G401.6 (cell line): ENCODE measurements around the gene DDX23.
A peak's percentile ranks its signal among the peaks of the same experiment; 100 is the strongest.

Source experiments
- FAIRE-seq: peaks from 2 replicates; lab custom pipeline; 2012; peaks lifted over from hg19 to GRCh38; lab: Jason Lieb, UNC

The DDX23 gene

DNA sequence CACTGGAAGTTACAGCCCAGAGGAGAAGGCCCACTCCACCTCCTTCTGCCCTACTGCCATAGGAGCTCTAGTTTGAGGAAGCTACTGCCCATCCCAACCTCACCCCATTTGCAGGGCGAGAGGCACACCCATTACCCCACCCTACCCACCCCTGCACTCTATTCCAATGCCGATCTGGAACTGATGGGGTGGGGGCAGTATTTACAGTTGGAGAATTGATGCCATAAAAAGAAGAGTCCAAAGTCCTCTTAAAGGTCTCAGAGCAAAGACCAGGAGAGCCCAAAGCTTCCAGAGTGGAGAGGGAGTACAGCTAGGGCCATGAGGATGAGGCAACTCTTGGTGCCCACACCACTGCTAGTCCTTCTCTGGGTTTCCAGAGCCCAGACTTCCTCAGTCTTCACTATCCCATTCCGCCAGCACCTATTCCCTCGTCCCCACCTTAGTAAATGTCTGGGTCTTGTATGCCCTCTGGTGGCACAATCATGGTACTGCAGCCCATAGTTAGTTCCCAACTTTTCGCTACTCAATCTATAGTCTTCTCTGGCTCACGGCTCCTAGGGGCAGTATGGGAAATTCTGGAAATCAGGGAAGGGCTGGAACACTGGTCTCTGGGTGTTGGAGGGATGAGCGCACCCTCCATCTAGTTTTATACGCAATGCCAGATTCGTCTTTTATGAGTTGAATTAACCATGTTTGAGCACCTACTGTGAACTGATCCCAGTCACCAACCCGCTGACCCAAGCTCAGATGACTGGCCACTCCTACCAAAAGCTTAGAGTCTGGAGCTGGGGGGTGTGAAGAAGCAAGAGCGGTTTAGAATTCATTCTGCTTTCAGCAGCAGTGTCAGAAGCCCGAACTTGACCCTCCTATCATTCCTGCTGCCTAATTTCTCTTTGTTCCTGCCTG is 56.2 kb downstream of the DDX23 start:
- peak; percentile 94 for FAIRE-seq

DNA sequence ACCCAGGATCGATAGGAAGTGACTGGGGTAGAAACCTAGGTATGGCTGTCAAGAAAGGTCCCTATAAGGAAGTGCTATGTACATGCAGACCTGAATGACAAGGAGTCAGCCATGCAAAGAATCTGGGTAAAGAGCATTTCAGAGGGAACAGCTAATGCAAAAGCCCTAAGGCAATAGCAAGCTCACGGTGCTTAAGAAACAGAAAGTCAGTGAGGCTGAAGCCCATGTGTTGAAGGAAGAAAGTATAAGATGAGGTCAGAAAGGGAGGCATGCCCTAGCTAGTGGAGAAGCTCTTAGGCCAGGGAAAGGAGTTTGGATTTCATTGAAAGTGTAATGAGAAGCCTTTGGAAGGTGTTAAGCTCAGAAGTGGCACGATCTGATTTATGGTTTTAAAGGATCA is 57.1 kb downstream of the DDX23 start:
- no peak for FAIRE-seq

DNA sequence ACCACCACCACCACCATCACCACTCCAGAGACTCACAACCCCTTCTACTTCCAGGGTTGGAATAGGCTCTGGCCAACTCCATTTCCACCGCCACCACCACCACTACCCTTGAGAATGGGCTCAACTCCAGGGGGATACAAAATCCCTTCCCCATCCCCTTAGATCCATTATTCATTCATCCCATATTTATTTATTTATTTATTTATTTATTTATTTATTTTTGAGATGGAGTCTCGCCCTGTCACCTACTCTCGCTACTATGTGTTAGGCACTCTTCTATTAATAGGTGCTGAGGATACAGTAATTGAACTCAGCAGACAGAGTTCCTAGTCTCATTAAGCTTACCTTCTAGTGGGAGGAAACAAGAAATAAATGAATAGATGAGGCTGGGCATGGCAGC is 58.3 kb downstream of the DDX23 start:
- no peak for FAIRE-seq

DNA sequence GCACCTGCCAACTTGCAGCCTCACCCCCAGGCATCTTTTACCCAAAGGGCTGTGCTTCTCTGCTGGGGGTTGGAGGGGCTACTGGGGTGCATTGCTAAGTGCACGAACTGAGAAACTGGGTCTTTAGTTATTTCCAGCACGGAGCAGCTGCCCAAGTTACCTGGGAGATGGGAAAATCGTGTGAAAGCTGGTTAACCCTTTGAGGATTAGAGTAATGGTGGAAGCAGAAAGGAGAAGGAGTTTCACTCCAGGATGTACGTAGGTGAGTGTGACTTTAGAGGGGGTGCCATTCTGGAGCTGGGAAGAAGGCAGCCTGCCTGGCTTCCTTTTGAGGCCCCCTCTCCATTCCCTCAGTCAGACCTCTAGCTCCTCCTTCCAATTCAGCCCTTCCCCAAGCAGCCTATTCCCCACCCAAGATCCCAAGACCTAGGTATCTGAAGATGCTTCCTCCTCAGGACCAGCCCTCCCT is 62.1 kb downstream of the DDX23 start:
- no peak for FAIRE-seq

DNA sequence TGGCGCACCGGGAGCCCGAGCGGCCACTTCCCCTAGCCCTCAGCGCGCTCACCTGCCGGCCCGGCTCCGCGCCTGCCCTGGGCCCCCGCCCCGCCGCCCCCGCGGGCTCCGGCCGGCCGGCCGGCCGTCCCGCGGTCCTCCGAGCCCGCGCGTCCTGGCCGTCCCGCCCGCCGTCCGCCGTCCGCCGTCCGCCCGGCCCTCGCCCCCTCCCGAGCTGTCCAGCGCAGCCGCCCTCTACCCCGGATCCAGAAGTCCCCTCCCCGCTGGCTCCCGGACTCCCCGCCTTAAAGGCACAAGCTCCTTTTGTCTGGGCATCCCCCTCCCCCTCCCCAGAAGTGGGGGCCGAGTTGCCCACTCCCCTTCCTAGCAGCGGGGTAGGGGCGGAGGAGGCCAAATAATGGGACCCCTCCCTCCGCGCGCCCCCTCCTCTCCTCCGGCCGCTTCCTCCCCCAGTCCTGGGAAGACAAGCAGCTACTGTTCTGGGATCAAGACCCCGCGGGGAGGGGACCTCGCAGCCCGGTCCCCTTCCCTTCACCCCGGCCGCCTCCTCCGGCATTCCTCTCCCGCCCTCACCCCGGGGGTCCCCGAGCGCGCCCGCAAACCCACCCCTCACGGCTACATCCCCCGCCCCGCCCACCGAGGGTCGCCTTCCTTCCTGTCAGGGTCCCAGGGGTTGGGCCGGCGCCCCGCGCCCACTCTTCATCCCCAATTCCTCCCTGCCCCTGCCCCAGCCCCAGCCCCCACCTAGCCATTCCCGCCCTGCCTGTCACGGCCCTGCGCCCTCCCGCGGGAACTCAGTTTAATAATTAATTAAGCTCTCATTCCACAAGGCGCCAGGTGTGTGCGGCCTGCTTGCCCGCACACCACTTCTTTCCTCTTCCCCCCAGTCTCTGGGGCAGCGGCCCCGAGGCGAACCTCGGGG is 62.8 kb downstream of the DDX23 start, which contains the start of gene ADCY6:
ADCY6 (minus strand) TSS at position 236 of the 922 bp plus-strand sequence. CDS start 5,655 bp downstream, outside the sequence.
- FAIRE-seq: no peak

DNA sequence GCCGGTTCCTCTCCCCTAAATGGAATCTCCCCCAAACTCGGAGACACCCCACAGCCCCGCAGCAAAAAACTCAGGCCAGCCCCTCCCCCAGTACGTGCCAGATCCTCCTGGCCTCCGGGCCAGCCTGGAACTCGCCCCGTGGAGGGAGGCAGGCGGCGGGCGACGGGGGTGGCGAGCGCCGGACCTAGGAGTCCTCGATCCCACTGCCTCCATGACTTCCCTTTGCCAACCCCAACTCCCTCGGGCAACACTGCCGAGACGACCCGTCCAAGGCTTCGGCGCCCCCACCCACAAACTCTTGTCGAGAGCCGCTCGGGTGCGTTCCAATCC is 63.5 kb downstream of the DDX23 start:
- no peak for FAIRE-seq

DNA sequence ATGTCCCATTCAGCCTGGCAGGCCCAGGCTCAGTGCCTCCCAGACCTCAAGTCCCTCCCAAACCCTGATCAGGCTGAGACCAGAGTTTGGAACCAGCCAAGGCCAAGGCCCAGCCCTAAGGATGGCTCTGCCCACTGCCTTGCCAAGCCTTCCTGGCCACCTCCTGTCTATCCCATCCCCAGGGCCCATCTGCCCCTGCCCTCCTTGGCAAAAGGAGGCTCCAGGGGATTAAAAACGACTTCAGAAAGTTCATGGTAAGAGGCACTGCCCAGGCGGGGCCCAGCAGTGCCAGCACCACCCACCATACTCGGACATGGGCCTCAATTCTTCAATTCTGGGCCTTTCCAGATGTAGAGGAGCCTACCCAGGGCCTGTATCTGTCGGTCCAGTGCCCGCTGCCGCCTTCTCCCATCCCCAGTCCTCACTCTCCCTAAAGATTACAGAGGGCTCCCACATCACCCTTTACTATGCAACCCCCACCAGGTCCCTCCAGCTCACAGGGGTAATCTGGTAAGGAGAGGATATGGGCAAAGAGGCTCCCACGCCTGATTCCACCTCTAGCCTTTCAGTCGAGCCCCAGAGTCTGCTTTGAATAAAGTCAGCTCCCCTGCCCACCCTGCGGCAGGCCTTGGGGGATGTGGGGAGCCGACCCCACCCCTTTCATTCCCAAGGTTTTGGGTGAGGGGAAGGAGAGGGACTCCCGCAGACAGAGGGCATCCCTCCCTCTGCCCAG is 64.0 kb downstream of the DDX23 start:
- no peak for FAIRE-seq

DNA sequence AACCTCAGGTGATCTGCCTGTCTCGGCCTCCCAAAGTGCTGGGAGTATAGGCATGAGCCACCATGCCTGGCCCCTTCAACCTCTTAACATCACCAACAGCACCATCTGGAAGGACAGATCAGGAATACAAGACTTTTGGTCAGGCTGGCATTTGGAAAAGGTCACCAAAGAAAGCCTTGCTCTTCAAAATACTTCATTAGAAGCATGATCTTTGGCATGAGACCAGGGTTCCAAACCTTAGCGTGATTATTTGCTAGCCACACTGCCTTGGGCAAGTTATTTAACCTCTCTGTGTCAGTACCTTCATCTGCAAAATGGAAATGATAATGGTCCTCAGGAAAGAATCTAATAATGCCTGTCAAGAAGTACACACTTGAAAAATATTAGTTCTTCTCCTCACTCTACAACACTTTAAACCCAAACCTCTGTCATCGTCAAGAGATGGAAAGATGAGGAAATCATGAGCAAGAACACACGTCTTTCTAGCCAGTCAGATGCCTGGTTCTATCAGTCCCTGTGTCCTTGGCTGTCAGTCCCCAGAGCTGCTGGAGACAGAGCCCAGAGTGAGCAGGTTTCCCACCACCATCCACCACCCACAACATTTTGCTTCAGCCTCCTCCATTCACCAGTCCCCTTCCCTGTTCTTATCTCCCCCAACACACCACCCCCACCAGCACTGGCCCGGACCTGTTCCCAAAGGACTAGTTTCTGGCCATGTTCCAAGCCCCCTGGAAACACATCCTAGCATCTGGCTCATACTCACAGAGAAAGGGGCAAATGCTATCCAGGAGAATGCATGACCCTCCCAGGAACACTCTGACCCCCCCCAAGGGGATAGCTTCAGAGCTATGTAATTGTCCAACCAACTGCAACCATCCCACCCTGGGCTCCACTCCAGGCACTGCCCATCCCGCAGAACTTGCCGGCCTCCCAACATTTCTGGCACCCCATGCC is 65.1 kb downstream of the DDX23 start:
- FAIRE-seq: no peak

DNA sequence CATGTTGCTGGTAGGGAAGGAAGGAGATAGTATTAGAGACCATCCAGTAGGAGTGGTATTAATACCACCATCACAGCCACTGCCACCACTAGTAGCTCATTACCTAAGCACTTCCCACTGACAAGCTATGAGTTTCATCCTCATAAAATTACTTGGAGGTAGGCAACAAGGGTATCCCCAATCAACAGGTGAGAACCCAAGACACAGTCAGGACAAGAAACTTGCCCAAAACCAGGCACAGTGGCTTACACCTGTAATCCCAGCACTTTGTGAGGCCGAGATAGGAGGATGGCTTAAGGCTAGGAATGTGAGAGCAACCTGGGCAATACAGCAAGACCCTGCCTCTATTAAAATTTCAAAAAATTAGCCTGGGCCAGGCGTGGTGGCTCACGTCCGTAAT is 68.5 kb downstream of the DDX23 start:
- FAIRE-seq: no peak

DNA sequence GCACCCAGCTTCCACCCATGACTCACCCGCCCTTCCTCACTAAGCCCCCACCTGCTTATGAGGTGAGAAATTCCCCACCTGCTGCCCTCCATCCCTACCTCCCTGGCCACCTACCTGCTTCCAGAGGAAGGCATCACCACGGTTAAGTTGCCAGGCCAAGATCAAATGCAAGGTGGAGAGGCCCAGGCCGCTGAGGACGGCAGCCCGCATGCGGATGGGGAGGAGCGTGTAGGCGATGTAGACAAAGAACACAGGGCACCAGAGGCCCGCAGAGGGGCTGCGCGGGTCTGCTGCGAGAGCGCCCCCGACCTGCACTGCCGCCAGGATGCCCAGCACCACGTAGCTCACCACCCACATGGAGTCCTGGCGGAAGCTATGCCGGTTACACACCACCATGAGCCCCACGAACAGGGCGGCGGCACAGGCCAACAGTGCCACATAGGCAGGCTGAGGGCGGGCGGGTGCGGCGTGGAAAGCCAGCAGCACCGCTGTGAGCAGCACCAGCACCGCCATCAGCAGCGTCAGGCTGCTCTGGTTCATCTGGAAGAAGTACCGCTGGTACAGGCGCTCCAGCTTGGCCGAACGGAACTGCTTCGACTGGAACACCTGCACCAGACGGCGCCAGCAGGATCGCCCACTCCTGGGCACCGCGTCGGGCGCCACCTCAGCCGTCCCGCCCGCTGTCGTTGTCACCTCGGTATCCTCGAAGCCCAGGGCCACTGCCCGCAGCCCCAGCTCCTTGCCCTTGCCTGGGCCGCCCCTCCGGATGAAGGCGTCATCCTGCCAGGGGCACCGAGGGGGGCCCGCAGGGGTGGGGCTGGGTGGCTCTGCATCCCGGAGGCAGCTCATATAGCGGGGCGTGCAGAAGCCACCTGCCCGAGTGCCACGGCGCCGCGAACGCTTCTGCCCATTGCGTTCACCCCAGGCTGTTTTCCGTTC is 69.2 kb downstream of the DDX23 start:
- no peak for FAIRE-seq

DNA sequence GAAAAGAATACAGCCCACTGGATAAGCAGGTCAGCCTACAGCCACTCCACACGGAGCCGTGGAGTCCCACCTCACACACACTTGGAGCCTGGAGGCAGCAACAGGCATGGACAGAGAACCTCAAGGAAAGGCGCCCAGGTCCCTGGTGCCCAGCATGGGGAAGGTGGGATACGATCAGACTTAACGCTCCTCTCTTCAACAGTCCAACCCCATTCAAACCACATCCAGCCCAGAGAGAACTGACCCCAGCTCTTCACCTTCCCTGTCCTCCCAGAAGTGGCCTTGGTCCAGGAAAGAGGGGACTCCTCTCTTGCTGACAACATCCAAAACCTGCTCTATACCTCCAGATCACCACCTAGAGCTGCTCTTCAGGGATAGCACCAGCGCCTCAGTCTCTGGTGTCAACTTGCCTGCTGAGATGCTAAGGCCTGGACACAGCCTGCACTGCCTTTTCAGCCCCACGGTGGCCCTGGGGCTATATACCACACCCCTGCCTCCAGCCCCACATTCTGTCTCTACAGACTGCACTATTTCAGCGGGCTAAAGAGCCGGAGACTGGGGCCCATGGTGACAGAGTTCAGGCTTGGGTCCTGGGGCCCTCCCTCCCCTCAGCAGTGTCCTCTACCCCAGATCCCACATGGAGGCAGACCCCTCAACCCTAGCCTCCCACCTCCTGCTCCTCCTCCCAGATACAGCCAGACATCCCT is 70.1 kb downstream of the DDX23 start:
- FAIRE-seq: no peak

DNA sequence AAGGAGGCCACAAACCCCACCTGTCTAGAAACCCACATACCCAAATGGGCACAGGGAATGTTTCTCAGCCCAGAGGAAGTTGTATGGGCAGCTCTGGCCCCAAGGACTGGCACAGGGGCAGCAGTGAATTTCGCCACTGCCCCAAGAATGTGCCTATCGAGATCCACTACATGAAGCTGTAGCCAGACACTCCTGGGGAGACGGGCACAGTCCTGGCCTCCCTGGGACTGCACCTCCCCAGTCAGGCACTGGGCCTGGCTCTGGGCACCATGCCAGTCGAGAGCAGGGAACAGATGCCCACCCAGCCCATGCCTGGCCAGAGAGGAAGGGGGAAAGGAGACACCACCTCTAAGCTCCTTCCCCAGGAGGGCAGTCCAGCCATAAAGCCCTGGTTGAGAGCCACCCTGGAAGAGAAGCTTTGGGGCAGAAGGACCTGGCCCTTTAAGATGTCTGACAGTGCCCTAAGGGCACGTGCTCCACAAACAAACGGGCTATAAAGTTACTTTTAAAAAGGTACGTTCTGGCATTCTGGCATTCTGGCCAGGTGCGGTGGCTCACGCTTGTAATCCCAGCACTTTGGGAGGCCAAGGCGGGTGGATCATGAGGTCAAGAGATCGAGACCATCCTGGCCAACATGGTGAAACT is 71.5 kb downstream of the DDX23 start:
- no peak for FAIRE-seq

DNA sequence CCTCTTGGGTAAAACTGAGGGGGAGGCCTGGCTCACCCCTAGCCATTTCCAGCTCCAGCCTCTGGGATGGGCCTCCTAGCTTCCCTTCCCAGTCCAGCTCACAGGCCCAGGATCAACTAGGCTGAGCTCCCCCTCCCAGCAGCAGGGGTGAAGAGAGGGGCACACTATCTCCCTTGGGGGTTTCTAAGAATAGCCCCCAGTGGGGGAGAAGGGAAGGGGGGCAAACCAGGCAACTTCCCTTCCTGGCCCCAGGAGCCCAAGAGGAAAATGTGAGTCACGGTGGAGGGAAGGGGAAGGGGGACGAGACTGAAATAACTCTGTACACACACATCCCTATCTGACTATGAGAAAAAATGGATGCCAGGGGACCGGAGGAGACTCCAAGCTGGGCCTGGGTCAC is 72.1 kb downstream of the DDX23 start:
- no peak for FAIRE-seq
